Astrocyte (in vitro differentiated cells and primary cell): ENCODE results near the gene RRP1. TPM values are rescaled to one million over a fixed set of nuclear protein-coding genes. Genes with fewer than 3 reads are reported as not detected.

Experiments used
- DNase-seq: peaks from one replicate; pipeline ENCODE4 v3.0.0-alpha.2; 2010; ENCODE audit warnings: low read depth
- FAIRE-seq: peaks from 2 replicates; lab custom pipeline; 2011; peaks lifted over from hg19 to GRCh38; lab: Jason Lieb, UNC
- H2AFZ ChIP-seq: 2 replicates; pipeline ENCODE4 v1.6.0; 2012; ENCODE audit warnings: low read depth, low read length, inconsistent platforms
- H3K27ac ChIP-seq: 2 replicates; pipeline ENCODE4 v1.5.1; 2011; ENCODE audit warnings: low read depth, low read length, inconsistent platforms
- H3K27me3 ChIP-seq: 2 replicates; pipeline ENCODE4 v1.6.0; 2011; ENCODE audit warnings: low read length, inconsistent platforms; ENCODE audit not compliant: insufficient read depth
- H3K36me3 ChIP-seq: 2 replicates; pipeline ENCODE4 v1.5.1; 2011; ENCODE audit warnings: low read length, inconsistent platforms; ENCODE audit not compliant: insufficient read depth
- H3K4me1 ChIP-seq: 2 replicates; pipeline ENCODE4 v1.5.1; 2011; ENCODE audit warnings: low read length, inconsistent platforms; ENCODE audit not compliant: insufficient read depth
- H3K4me2 ChIP-seq: 2 replicates; pipeline ENCODE4 v1.6.0; 2012; ENCODE audit warnings: low read length, inconsistent platforms
- H3K4me3 ChIP-seq: 2 replicates; pipeline ENCODE4 v1.5.1; 2011; ENCODE audit warnings: low read depth, mild to moderate bottlenecking, low read length, inconsistent platforms; ENCODE audit not compliant: insufficient read depth
- H3K79me2 ChIP-seq: 2 replicates; pipeline ENCODE4 v1.6.0; 2012; ENCODE audit warnings: mild to moderate bottlenecking, low read length, inconsistent platforms; ENCODE audit not compliant: insufficient read depth
- H3K9ac ChIP-seq: 2 replicates; pipeline ENCODE4 v1.6.0; 2012; ENCODE audit warnings: mild to moderate bottlenecking, low read length, inconsistent platforms
- H3K9me3 ChIP-seq: 2 replicates; pipeline ENCODE4 v1.5.1; 2012; ENCODE audit warnings: low read depth, mild to moderate bottlenecking, low read length, inconsistent platforms; ENCODE audit not compliant: insufficient read depth
- H4K20me1 ChIP-seq: 2 replicates; pipeline ENCODE4 v1.6.0; 2012; ENCODE audit warnings: low read length, inconsistent platforms; ENCODE audit not compliant: insufficient read depth
- H3K27ac Mint-ChIP-seq: one replicate; pipeline ENCODE4 v1.8.0; 2021; ENCODE audit warnings: mild to moderate bottlenecking, mixed read lengths; ENCODE audit not compliant: unreplicated experiment
- H3K27me3 Mint-ChIP-seq: one replicate; pipeline ENCODE4 v1.8.0; 2021; ENCODE audit warnings: low read depth, mixed read lengths; ENCODE audit not compliant: unreplicated experiment
- H3K36me3 Mint-ChIP-seq: one replicate; pipeline ENCODE4 v1.8.0; 2021; ENCODE audit warnings: low read depth, mixed read lengths; ENCODE audit not compliant: unreplicated experiment
- H3K4me1 Mint-ChIP-seq: one replicate; pipeline ENCODE4 v1.8.0; 2021; ENCODE audit warnings: low read depth, mixed read lengths; ENCODE audit not compliant: unreplicated experiment
- H3K4me3 Mint-ChIP-seq: one replicate; pipeline ENCODE4 v1.8.0; 2021; ENCODE audit warnings: mild to moderate bottlenecking, moderate library complexity, mixed read lengths; ENCODE audit not compliant: unreplicated experiment
- H3K9me3 Mint-ChIP-seq: one replicate; pipeline ENCODE4 v1.8.0; 2021; ENCODE audit warnings: mild to moderate bottlenecking, mixed read lengths; ENCODE audit not compliant: unreplicated experiment
- EZH2 ChIP-seq: IDR thresholded peaks from 2 replicates; pipeline ENCODE4 v1.6.1; 2012; ENCODE audit warnings: mild to moderate bottlenecking, low read length, inconsistent platforms; ENCODE audit not compliant: insufficient read depth
- total RNA-seq: library from RNA; stranded (reverse); gene quantifications from 2 replicates; pipeline ENCODE4 v1.2.1, GENCODE V29; 2021
- TF ChIP-seq, protein P1 (sequence below): IDR thresholded peaks from 2 replicates; pipeline ENCODE4 v1.5.1; 2011; ENCODE audit warnings: low read depth, mild to moderate bottlenecking, inconsistent platforms, low read length, moderate library complexity; ENCODE audit not compliant: insufficient read depth

RRP1 gene
- total RNA-seq, 1 donor from 2014 or later, result 24.9 TPM

DNA sequence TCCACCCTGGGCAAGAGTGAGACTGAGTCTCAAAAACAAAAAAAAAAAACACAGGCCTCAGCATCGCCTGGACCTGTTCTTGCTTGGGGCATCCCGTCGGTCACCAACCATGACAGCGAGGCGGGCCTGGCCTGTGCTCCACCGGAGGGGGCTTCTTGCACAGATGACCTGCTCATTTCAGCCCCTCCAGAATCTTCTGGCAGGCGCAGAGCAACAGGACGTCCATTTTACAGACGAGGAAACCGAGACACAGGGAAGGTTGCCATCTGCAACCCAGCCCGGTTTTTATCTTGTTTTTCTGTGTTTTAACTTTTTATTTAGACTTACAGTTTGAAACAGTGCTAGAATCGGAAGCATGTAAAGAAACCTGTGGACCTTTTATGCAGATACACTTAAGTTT lies 14.2 kb upstream of the RRP1 start:
- Histone ChIP-seq H3K9ac (peak overlapping the region; percentile 81), H3K27ac (no peak overlapping the region), H4K20me1 (peaks cover 19% of the 10 kb centered on the region), H3K4me2 (peak overlapping the region; percentile 86), H3K4me1 (peaks cover 12% of the 10 kb centered on the region), H3K4me3 (peak overlapping the region; percentile 84), H3K9me3 (no peaks in the 10 kb centered on the region), H3K79me2 (peaks cover 16% of the 10 kb centered on the region), H3K27me3 (no peaks in the 10 kb centered on the region), H3K36me3 (no peaks in the 10 kb centered on the region), H2AFZ (no peak overlapping the region)
- TF ChIP-seq, protein P1, sequence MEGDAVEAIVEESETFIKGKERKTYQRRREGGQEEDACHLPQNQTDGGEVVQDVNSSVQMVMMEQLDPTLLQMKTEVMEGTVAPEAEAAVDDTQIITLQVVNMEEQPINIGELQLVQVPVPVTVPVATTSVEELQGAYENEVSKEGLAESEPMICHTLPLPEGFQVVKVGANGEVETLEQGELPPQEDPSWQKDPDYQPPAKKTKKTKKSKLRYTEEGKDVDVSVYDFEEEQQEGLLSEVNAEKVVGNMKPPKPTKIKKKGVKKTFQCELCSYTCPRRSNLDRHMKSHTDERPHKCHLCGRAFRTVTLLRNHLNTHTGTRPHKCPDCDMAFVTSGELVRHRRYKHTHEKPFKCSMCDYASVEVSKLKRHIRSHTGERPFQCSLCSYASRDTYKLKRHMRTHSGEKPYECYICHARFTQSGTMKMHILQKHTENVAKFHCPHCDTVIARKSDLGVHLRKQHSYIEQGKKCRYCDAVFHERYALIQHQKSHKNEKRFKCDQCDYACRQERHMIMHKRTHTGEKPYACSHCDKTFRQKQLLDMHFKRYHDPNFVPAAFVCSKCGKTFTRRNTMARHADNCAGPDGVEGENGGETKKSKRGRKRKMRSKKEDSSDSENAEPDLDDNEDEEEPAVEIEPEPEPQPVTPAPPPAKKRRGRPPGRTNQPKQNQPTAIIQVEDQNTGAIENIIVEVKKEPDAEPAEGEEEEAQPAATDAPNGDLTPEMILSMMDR, result no peak
- TF ChIP-seq EZH2, result no peak
- H3K36me3 Mint-ChIP-seq, result peaks cover 10% of the 10 kb centered on the region
- DNase-seq (no peak), FAIRE-seq (no peak)
- peaks cover 7% of the 10 kb centered on the region for H3K4me1 Mint-ChIP-seq
- peak overlapping the region; percentile 58 for H3K27ac Mint-ChIP-seq
- peaks cover 2% of the 10 kb centered on the region for H3K9me3 Mint-ChIP-seq
- peak overlapping the region; percentile 95 for H3K4me3 Mint-ChIP-seq
- no peaks in the 10 kb centered on the region for H3K27me3 Mint-ChIP-seq

DNA sequence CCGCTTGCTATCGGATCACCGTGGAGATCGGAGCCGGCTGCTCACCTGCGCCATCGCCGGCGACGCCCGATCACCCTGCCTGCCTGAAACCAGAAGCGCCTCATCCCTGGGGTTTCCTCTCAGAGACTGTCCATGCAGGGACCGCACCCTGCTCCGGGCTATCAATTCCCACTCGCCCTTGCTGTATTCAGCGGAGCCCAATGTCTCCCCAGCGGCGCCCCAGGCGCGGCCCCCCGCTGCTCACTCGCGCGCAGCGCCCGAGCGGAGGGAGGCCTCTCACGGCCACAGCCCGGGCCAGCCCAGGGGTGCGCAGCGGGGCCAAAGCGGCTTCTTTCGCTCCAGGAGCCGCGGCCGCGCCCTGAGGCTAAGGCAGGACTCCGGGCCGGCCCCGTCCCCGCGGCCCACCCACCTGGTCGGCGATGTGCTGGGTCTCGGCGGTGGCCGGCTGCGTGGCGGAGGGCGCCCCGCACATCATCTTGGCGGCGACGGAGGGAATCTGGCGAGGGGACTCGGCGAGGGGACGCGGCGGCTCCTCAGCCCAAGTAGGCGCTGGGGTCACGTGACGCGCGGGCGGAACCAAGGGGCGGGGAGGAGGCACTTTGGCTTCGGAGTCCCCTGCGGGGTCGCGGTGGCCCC lies 13.5 kb upstream of the RRP1 start, which contains the start of gene CSTB:
TSS of gene CSTB (minus strand) at position 514 of the 636 bp plus-strand sequence. CDS start at position 475, 39 bp downstream.
- peak within 1 kb of the TSS; percentile 95 for H3K4me3 Mint-ChIP-seq
- peak within 1 kb of the TSS; percentile 58 for H3K27ac Mint-ChIP-seq
- peaks cover 2% of the 10 kb centered on the region for H3K9me3 Mint-ChIP-seq
- Histone ChIP-seq H3K4me2 (peak within 1 kb of the TSS; percentile 86), H4K20me1 (peaks cover 19% of the 10 kb centered on the region), H3K27me3 (no peaks in the 10 kb centered on the region), H3K9me3 (no peaks in the 10 kb centered on the region), H3K27ac (peak within 1 kb of the TSS; percentile 47), H3K4me3 (peak within 1 kb of the TSS; percentile 84), H3K4me1 (peaks cover 12% of the 10 kb centered on the region), H2AFZ (peak within 1 kb of the TSS; percentile 68), H3K36me3 (no peaks in the 10 kb centered on the region), H3K79me2 (peaks cover 16% of the 10 kb centered on the region), H3K9ac (peak within 1 kb of the TSS; percentile 81)
- H3K4me1 Mint-ChIP-seq, result peaks cover 7% of the 10 kb centered on the region
- H3K27me3 Mint-ChIP-seq, result no peaks in the 10 kb centered on the region
- H3K36me3 Mint-ChIP-seq, result peaks cover 10% of the 10 kb centered on the region
- no peak for FAIRE-seq
- TF ChIP-seq, protein P1, result no peak
- no peak for TF ChIP-seq EZH2
- DNase-seq, result peak; percentile 20

DNA sequence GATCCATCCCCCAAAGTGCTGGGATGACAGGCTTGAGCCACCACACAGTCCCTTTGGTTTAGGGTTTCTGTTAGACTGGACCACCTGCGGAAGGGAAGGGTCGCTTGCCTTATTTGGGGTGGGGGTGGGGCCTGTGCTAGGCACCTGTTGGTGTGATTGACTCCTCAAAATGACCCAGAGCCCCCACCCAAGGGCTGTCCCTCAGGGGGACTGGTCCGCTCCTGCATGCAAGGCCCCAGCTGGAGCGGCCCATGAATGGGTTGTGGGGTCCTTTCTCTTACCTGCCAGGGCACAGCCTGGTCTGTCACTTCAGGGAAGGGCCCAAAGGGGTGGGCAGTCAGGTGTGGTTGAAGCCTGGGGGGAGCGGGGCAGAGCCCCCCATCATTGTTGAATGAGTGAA lies 11.4 kb upstream of the RRP1 start:
- H3K27me3 Mint-ChIP-seq, result peaks cover 8% of the 10 kb centered on the region
- peaks cover 16% of the 10 kb centered on the region for H3K79me2 ChIP-seq
- no peak for TF ChIP-seq EZH2
- TF ChIP-seq, protein P1, result no peak
- H3K36me3 ChIP-seq, result no peaks in the 10 kb centered on the region
- H3K4me2 ChIP-seq, result no peak overlapping the region
- H3K9me3 ChIP-seq, result no peaks in the 10 kb centered on the region
- H3K27ac ChIP-seq, result no peak overlapping the region
- peaks cover 10% of the 10 kb centered on the region for H3K36me3 Mint-ChIP-seq
- H3K27ac Mint-ChIP-seq, result no peak overlapping the region
- H3K4me1 ChIP-seq, result peaks cover 12% of the 10 kb centered on the region
- H4K20me1 ChIP-seq, result peaks cover 19% of the 10 kb centered on the region
- peaks cover 2% of the 10 kb centered on the region for H3K9me3 Mint-ChIP-seq
- H3K4me1 Mint-ChIP-seq, result peaks cover 7% of the 10 kb centered on the region
- no peaks in the 10 kb centered on the region for H3K27me3 ChIP-seq
- FAIRE-seq (no peak), DNase-seq (no peak)
- H3K9ac ChIP-seq, result no peak overlapping the region
- no peak overlapping the region for H2AFZ ChIP-seq
- H3K4me3 ChIP-seq, result no peak overlapping the region
- peak overlapping the region; percentile 68 for H3K4me3 Mint-ChIP-seq
